HG03064 (cell line): Measurements from ENCODE around the gene FBXL14.

ENCODE experiments used
- ATAC-seq: cut with Tn5 transposase; IDR thresholded peaks from one replicate; pipeline ENCODE4 v1.9.1; 2021; ENCODE audit warnings: low read depth; ENCODE audit not compliant: unreplicated experiment

Gene FBXL14

DNA sequence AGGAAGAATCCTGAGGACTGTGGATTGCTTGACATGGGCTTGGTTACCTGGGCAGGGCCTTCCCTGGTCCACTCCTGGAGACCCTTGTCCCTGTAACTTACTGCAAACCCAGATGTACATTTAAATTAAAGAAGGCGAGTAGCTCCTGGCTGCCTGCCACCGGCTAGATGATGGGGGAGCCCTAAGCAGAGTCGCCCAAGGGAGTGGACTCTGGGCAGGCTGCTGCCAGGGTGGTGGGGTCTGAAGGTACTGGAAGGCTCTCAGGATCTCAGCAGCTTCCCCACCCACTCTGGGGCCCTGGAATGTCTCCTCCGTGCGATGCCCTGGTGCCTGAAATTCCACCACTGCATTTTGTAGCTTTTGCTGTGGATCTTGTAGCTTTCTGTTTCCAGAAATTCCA, 74.7 kb downstream of the FBXL14 start:
- no peak for ATAC-seq

DNA sequence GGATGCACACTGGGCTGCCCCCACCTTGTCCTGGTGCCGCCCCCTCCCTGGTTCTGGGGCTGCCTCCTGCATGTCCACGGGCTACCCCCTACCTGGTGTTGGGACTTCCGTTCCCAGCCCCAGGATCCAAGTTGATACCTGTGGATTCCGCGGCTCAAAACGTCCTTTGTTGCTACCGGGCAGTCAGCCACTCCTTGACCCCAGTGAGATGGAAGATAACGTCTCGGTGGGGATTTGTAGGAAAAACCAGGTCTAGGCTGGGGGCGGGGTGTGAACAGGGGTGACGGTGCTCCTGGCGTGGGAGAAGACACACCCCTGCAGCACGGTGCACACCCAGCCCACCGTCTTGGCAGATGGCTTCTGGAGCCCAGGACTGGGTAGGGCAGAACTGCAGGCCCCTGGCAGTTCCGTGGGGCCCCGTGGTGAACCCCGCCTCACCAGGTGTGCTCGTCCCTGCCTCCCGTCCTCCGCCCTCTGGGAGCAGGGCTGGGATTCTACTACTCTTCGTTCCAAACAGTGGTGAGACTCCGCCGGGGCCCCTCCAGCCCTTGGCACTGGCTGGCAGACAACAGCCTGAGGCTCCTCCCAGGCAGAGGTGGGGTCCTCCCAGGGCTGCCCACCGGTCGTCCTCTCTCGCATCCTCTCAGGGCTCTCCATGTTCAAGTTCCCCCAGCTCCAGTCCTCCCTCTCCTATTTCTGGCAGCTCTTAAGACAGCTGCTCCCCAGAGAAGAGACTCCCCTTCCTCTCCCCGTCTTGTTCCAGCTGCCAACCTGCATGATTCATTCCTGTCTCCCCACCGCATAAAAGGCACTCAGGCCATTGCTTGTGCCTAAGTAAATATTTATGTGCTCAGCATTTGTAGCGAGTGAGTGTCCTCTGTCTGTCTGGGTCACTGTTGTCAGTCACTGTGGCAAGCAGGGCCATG, 75.5 kb downstream of the FBXL14 start:
- ATAC-seq = no peak

DNA sequence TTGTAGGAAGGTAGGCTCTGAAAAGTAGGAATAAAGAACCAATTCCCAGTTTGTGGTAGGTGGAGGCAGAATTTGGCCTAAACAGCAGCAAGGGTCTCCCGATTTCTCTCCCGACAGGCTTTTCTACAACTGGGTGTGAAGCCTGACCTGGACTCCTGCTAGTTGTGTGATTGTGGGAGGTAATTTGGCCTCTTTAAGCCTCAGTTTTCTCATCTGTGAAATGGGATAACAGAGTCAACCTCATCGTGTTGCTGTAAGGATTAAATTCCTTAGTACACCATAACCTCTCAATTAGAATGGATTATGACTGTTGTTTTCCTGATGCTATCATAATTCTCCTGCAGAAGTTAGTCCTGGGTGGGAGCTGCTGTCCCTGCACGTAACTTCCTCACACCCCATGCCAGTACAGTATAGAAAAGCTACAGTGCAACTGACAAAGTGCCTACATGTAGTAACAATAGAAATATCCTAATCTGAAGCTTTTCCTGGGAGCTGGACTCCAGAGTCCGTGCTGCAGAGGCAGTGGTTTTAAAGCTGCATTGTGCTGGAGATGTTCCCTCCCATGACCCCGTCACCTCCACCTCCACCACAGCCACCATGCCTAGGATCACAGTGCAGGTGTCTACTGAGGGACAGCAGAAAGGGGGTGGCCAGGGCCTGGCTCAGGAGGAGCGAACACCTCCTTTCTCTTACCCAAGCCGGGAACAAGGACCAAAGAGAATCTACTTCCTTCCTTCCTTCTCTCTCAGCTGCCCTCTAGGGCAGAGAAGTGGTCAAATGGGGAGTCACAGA, 76.5 kb downstream of the FBXL14 start:
- ATAC-seq = no peak

DNA sequence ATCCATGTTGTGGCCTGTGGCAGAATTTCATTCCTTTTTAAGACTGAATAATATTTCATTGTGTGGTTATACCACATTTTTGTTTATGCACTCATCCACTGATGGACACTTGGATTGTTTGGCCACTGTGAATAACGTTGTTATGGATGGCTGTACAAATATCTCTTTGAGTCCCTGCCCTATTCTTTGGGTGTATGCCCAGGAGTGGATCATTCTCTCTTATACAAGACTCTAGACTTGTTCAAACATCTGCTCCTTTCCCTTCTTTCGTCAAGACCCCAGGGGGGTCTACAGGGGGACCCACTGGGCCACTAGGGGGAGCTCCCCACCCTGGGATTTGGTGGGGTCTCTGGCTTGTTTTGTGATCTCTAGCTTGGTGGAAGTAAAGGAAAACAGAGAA, 77.4 kb downstream of the FBXL14 start:
- no peak for ATAC-seq
